Suprapubic skin (tissue), 4 donors: ENCODE measurements around the gene FBXO40. TPM values are rescaled to one million over a fixed set of nuclear protein-coding genes. Genes with fewer than 3 reads are reported as not detected.

ENCODE experiments used
- DNase-seq, 2 donors: peaks; one replicate each; pipeline ENCODE4 v3.0.0-alpha.2; 2019; ENCODE audit warnings: low spot score in 2 of 2
- H3K27ac ChIP-seq: fragments of 200-600 bp; sonication (generic); one replicate; pipeline ENCODE4 v1.5.1; 2019
- H3K27me3 ChIP-seq: fragments of 200-600 bp; sonication (generic); one replicate; pipeline ENCODE4 v1.5.1; 2019
- H3K36me3 ChIP-seq: fragments of 200-600 bp; sonication (generic); one replicate; pipeline ENCODE4 v1.5.1; 2019
- H3K4me1 ChIP-seq: fragments of 200-600 bp; sonication (generic); one replicate; pipeline ENCODE4 v1.5.1; 2019
- H3K4me3 ChIP-seq: fragments of 200-600 bp; sonication (generic); one replicate; pipeline ENCODE4 v1.5.1; 2019; ENCODE audit warnings: mild to moderate bottlenecking
- H3K9me3 ChIP-seq: fragments of 200-600 bp; sonication (generic); one replicate; pipeline ENCODE4 v1.5.1; 2019
- EP300 ChIP-seq: sonication (generic); formaldehyde crosslinking; IDR thresholded peaks from one replicate; pipeline ENCODE4 v1.6.1; 2017; ENCODE audit warnings: antibody characterized with exemption
- POLR2A ChIP-seq, 2 donors: fragments of 450-650 bp; IDR thresholded peaks; one replicate each; pipeline ENCODE4 v1.6.1; 2017; ENCODE audit warnings: antibody characterized with exemption in 2 of 2, mild to moderate bottlenecking in 2 of 2, moderate library complexity in 2 of 2
- POLR2AphosphoS5 ChIP-seq, 3 donors: sonication (generic); formaldehyde crosslinking; IDR thresholded peaks; one replicate each; pipeline ENCODE4 v1.6.1; 2017; ENCODE audit warnings: antibody characterized with exemption in 3 of 3
- WGBS: methylation state at CpG from one replicate; pipeline ENCODE4 v1.1.5; 2018; 5-methylcytosine and 5-hydroxymethylcytosine counted together
- total RNA-seq, 4 donors: library from RNA; depleted of rRNA; stranded (reverse); fragments of >200 nt; gene quantifications; one replicate each; pipeline ENCODE4 v1.1.0, GENCODE V29; 2016
- TF ChIP-seq, protein P1 (sequence below), 2 donors: fragments of 200-600 bp in 1 of 2; fragments of 450-650 bp in 1 of 2; sonication (generic) in 1 of 2; IDR thresholded peaks; one replicate each; pipeline ENCODE4 v1.5.1; 2016 to 2019; ENCODE audit warnings: antibody characterized with exemption in 2 of 2, mild to moderate bottlenecking in 1 of 2, moderate library complexity in 1 of 2

Gene FBXO40
- total RNA-seq, 4 donors from 2014 or later, result 0.11 TPM; not detected in 3

DNA sequence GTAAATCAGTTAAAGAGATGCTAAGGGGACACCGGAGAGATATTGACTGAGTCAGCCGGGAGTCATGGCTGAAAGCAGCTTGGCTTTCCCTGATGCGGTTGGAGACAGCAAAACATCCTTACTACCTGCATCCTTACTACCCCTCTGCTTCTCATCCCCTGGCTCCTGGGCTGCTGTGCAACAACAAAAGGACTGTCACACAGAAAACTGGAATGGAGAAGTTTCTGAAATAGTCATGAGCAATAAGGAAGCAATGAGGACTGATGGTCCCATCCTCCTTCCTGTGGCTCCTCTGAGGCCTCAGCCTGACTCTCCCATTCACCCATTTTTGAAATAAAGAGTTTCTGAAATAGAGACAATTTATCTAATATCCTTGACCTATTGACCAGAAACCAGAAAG lies 66.4 kb downstream of the FBXO40 start:
- H3K4me3 ChIP-seq, result peak overlapping the region; percentile 37
- H3K27ac ChIP-seq, result no peak overlapping the region

DNA sequence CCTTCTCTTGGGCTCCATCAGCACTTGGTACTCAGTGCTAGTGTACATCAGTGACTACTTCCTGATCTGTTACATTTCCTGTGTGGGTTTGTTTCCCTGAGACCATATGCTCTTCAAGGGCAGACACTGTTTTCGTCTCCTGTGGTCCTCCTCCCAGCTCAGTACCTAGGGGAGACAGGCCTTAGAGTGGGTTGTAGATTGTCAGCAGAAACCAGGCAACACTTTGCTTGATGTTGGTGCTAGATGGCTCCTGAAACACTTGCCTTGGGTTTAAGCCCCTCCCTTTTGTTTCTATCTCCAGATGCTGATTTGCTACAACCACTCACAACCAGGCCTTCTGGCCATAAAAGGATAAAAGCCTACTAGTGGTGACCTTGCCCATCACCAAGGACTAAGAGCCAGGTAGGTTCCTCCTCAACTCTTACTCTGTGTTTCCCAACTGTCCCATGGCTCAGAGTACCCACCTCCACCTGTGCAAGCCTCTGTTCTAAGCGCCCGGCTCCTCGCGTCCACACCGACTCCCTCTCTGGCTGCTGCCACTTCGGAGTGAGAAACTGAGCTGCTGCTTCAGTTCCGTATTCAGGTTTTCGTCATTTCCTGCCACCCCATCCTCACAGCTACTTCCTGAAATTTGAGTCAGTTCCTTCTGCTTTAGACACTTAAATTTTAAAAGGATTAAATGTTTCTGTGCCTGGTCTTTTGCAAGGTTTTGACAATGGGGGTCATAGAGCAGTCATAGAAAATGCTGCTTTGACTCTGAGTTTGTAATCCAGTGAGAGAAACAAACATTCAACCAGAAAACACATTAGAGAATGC lies 67.4 kb downstream of the FBXO40 start, which contains the start of gene HCLS1:
HCLS1 (minus strand) TSS at position 548 of the 816 bp plus-strand sequence. CDS start 2,556 bp downstream, outside the sequence.
- Histone ChIP-seq H3K27ac (peak within 1 kb of the TSS; percentile 68), H3K9me3 (no peaks in the 10 kb centered on the region), H3K4me1 (no peaks in the 10 kb centered on the region), H3K27me3 (no peaks in the 10 kb centered on the region), H3K4me3 (peak within 1 kb of the TSS; percentile 37), H3K36me3 (peaks cover 31% of the 10 kb centered on the region)
- DNase-seq, result no peak
- 73% methylated on average over 9 of the region's 9 CpGs for WGBS
- TF ChIP-seq, protein P1, sequence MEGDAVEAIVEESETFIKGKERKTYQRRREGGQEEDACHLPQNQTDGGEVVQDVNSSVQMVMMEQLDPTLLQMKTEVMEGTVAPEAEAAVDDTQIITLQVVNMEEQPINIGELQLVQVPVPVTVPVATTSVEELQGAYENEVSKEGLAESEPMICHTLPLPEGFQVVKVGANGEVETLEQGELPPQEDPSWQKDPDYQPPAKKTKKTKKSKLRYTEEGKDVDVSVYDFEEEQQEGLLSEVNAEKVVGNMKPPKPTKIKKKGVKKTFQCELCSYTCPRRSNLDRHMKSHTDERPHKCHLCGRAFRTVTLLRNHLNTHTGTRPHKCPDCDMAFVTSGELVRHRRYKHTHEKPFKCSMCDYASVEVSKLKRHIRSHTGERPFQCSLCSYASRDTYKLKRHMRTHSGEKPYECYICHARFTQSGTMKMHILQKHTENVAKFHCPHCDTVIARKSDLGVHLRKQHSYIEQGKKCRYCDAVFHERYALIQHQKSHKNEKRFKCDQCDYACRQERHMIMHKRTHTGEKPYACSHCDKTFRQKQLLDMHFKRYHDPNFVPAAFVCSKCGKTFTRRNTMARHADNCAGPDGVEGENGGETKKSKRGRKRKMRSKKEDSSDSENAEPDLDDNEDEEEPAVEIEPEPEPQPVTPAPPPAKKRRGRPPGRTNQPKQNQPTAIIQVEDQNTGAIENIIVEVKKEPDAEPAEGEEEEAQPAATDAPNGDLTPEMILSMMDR (IDR thresholded peaks at IDR 0.05), result no peak
- peak in 1 of 3 donors; percentile 15 for TF ChIP-seq POLR2AphosphoS5 (IDR thresholded peaks at IDR 0.05)
- peak; percentile 54 to 64 for TF ChIP-seq POLR2A (IDR thresholded peaks at IDR 0.05)

More for the DNA sequence above, 66.4 kb downstream of the FBXO40 start:
- H3K36me3 ChIP-seq, result peaks cover 21% of the 10 kb centered on the region
- H3K4me1 ChIP-seq, result no peaks in the 10 kb centered on the region
- H3K27me3 ChIP-seq, result no peaks in the 10 kb centered on the region
- WGBS, result 91% methylated on average over 3 of the region's 3 CpGs
- DNase-seq, result no peak
- TF ChIP-seq EP300 (no peak), POLR2A (IDR thresholded peaks at IDR 0.05) (no peak), POLR2AphosphoS5 (IDR thresholded peaks at IDR 0.05) (no peak)
- TF ChIP-seq, protein P1 (IDR thresholded peaks at IDR 0.05), result no peak
- H3K9me3 ChIP-seq, result no peaks in the 10 kb centered on the region

DNA sequence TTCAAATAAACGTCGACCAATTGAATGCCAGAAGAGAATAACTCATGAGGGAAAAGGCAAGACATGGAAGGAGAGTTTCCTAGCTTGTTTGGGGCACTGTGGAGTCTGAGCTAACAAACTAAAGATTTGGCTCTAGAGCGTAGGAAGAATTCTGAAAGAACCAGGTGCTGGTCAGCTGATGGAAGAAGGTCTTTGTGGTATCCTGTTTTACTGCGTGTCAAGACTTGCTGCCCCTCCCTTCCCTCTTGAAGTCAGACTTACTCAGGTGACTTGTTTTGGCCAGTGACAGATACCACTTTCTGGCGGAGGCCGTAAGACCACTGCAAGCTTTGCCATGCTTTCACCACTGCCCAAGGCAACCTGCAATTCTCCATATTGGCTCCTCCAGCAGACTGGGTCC lies 68.2 kb downstream of the FBXO40 start:
- no peak overlapping the region for H3K4me3 ChIP-seq
- H3K36me3 ChIP-seq, result peaks cover 39% of the 10 kb centered on the region
- peak overlapping the region; percentile 68 for H3K27ac ChIP-seq
- 77% methylated on average over 6 of the region's 6 CpGs for WGBS
- H3K4me1 ChIP-seq, result no peaks in the 10 kb centered on the region
- no peak for DNase-seq
- no peaks in the 10 kb centered on the region for H3K9me3 ChIP-seq
- TF ChIP-seq, protein P1 (IDR thresholded peaks at IDR 0.05), result no peak
- TF ChIP-seq POLR2A (IDR thresholded peaks at IDR 0.05) (no peak), EP300 (no peak)
- no peaks in the 10 kb centered on the region for H3K27me3 ChIP-seq

DNA sequence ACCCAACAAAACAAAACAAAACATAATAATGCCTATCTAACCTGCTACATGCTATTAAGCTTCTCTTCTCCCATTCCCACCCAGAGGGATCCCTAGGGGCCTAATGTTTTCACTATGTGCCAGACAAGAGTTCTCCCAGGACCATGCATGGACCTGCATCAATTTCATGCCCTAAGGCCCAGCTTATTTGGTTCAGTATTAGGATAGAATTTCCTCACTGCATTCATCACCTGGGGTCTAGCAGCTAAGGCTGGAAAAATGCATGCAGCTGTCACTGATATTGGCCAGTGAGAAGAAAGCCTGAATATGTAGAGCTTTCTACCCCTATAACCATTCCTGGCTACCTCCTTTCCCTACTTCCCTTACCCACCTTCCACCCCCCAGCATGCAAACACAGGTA lies 69.6 kb downstream of the FBXO40 start:
- no peak overlapping the region for H3K27ac ChIP-seq
- H3K36me3 ChIP-seq, result peaks cover 53% of the 10 kb centered on the region
- H3K27me3 ChIP-seq, result no peaks in the 10 kb centered on the region
- H3K9me3 ChIP-seq, result no peaks in the 10 kb centered on the region
- no peaks in the 10 kb centered on the region for H3K4me1 ChIP-seq
- TF ChIP-seq, protein P1 (IDR thresholded peaks at IDR 0.05), result no peak
- TF ChIP-seq POLR2AphosphoS5 (IDR thresholded peaks at IDR 0.05), result no peak
- TF ChIP-seq POLR2A (IDR thresholded peaks at IDR 0.05), result no peak
- TF ChIP-seq EP300, result no peak
- no peak for DNase-seq
- no peak overlapping the region for H3K4me3 ChIP-seq

DNA sequence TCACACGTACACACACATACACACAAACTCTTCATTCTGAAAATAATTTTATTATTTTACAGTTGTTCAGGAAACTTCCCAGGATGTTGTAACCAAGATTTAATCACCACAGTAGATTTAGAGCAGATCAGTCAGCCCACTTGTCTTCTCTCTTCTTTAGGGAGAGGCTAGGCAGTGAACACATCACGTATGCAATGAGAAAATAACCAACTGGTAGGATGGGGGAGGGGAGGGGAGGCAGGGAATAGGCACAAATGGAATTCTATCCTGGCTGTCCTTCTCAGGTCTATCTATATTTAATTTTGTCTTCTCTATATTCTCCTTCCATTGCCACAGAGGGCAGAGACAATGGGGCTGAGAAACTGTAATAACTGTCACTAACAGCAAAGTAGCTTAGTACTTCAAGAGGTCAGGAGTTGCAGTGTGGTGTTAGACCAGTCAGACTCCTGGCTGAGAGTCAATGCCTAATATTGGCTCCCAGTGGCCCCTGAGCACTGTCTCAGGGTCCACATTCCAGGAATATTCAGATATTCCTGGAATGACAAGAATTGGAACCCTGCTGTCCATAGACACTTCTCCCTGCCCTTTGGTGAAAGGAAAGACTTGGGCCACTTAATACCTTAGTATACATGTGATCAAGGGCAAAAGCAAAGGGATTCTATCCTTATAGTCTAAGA lies 70.1 kb downstream of the FBXO40 start:
- H3K4me3 ChIP-seq, result no peak overlapping the region
- 58% methylated on average over 2 of the region's 2 CpGs for WGBS
- TF ChIP-seq POLR2AphosphoS5 (IDR thresholded peaks at IDR 0.05) (no peak), POLR2A (IDR thresholded peaks at IDR 0.05) (no peak), EP300 (no peak)
- TF ChIP-seq, protein P1 (IDR thresholded peaks at IDR 0.05), result no peak
- peaks cover 59% of the 10 kb centered on the region for H3K36me3 ChIP-seq
- no peaks in the 10 kb centered on the region for H3K4me1 ChIP-seq
- no peak for DNase-seq
- no peaks in the 10 kb centered on the region for H3K9me3 ChIP-seq
- no peak overlapping the region for H3K27ac ChIP-seq
- H3K27me3 ChIP-seq, result no peaks in the 10 kb centered on the region
